Lung (tissue), 12 donors: ENCODE data around the gene HAAO. TPM values are rescaled to one million over a fixed set of nuclear protein-coding genes. Genes with fewer than 3 reads are reported as not detected.

Source experiments
- ATAC-seq: fragments of 200-7000 bp; cut with Tn5 transposase; one replicate; pipeline ENCODE4 v1.9.1; 2020; ENCODE audit warnings: moderate number of reproducible peaks; ENCODE audit not compliant: insufficient read depth, low FRiP score
- DNase-seq, 3 donors: peaks; one replicate each; pipeline ENCODE4 v3.0.0-alpha.2; 2013 to 2017
- H3K27ac ChIP-seq, 2 donors: one replicate each; pipeline ENCODE4 v1.5.1; 2013; ENCODE audit warnings: mild to moderate bottlenecking in 2 of 2, moderate library complexity in 2 of 2, control low read depth in 1 of 2, inconsistent platforms in 1 of 2, low read depth in 1 of 2, low read length in 1 of 2
- H3K27me3 ChIP-seq, 3 donors: one replicate each; pipeline ENCODE4 v1.5.1; 2013; ENCODE audit warnings: low read length in 2 of 3; ENCODE audit not compliant: control insufficient read depth in 3 of 3, insufficient read depth in 3 of 3
- H3K36me3 ChIP-seq, 4 donors: one replicate each; pipeline ENCODE4 v1.5.1; 2013; ENCODE audit warnings: low read length in 4 of 4, mild to moderate bottlenecking in 1 of 4, moderate library complexity in 1 of 4; ENCODE audit not compliant: control insufficient read depth in 4 of 4, insufficient read depth in 4 of 4
- H3K4me1 ChIP-seq, 5 donors: one replicate each; pipeline ENCODE4 v1.5.1; 2013; ENCODE audit warnings: low read length in 5 of 5, mild to moderate bottlenecking in 2 of 5, moderate library complexity in 1 of 5; ENCODE audit not compliant: control insufficient read depth in 5 of 5, insufficient read depth in 5 of 5
- H3K4me3 ChIP-seq: one replicate; pipeline ENCODE4 v1.5.1; 2013; ENCODE audit warnings: mild to moderate bottlenecking, control low read depth, moderate library complexity
- H3K9ac ChIP-seq, 2 donors: one replicate each; pipeline ENCODE4 v1.5.1; 2013; ENCODE audit warnings: low read length in 2 of 2, control low read depth in 1 of 2; ENCODE audit not compliant: insufficient read depth in 1 of 2
- H3K9me3 ChIP-seq, 4 donors: one replicate each; pipeline ENCODE4 v1.5.1; 2013; ENCODE audit warnings: low read length in 3 of 4, mild to moderate bottlenecking in 1 of 4, moderate library complexity in 1 of 4; ENCODE audit not compliant: control insufficient read depth in 4 of 4, insufficient read depth in 3 of 4
- WGBS, 2 donors: extraction: QIAGEN DNeasy Blood & Tissue Kit; methylation state at CpG; one replicate each; pipeline ENCODE4 v1.1.7; 2013; 5-methylcytosine and 5-hydroxymethylcytosine counted together
- polyA plus RNA-seq, 2 donors: library from polyadenylated mRNA; stranded (reverse); fragments of 200-250 nt; gene quantifications; one replicate each; pipeline ENCODE4 v1.2.1, GENCODE V29; 2013
- total RNA-seq, 2 donors: library from RNA; depleted of rRNA in 1 of 2; stranded (reverse); fragments of >200 nt in 1 of 2; gene quantifications; one replicate each; pipeline ENCODE4 v1.2.1, GENCODE V29; 2014 to 2021
- TF ChIP-seq, protein P1 (sequence below): IDR thresholded peaks from 2 replicates; pipeline ENCODE4 v1.5.1; 2012; ENCODE audit warnings: mild to moderate bottlenecking; ENCODE audit errors: control extremely low read depth, extremely low read depth
- donor health status: control.
- donor health status: control.
- donor health status: Bipolar disorder and iron deficiency.
- donor health status: healthy.
- donor health status: DM: yes; HTN: yes; CAD: no.

HAAO gene
- total and polyA plus RNA-seq, 4 donors, result 3.7 to 13.0 (median 9.4) TPM

GRCh38 chr2:42724886-42725285, 67.5 kb downstream of the HAAO start:
- DNase-seq (no peak), ATAC-seq (no peak)
- peaks cover 0 to 16% (median 14%) of the 10 kb centered on the region in 5 donors for H3K4me1 ChIP-seq
- peaks cover 0 to 5% (median 2%) of the 10 kb centered on the region in 4 donors for H3K36me3 ChIP-seq
- no peak overlapping the region for H3K27ac ChIP-seq
- H3K9me3 ChIP-seq, result no peaks in the 10 kb centered on the region
- H3K4me3 ChIP-seq, result no peak overlapping the region
- TF ChIP-seq, protein P1, sequence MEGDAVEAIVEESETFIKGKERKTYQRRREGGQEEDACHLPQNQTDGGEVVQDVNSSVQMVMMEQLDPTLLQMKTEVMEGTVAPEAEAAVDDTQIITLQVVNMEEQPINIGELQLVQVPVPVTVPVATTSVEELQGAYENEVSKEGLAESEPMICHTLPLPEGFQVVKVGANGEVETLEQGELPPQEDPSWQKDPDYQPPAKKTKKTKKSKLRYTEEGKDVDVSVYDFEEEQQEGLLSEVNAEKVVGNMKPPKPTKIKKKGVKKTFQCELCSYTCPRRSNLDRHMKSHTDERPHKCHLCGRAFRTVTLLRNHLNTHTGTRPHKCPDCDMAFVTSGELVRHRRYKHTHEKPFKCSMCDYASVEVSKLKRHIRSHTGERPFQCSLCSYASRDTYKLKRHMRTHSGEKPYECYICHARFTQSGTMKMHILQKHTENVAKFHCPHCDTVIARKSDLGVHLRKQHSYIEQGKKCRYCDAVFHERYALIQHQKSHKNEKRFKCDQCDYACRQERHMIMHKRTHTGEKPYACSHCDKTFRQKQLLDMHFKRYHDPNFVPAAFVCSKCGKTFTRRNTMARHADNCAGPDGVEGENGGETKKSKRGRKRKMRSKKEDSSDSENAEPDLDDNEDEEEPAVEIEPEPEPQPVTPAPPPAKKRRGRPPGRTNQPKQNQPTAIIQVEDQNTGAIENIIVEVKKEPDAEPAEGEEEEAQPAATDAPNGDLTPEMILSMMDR, result no peak
- 86% methylated on average over 2 of the region's 2 CpGs for WGBS, 2 donors
- no peak overlapping the region for H3K9ac ChIP-seq
- no peaks in the 10 kb centered on the region for H3K27me3 ChIP-seq

DNA sequence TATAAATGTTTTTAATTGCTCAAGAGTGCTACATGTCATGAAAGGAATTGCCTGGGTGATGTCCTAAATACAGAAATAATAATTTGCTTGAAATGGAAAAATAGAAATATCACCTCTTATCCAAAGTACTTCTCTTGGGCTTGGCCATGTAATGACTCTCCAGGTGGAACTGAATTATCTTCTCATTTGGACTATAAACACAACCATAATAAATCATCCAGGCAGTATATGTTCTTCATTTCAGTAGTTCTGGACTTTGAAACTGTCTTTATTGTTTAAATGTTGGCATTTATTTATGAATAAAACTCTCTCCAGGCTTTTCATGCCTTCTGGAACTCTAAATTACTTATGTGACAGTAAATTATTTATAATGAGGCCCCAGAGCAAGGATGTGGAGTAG, 68.9 kb downstream of the HAAO start:
- Histone ChIP-seq H3K36me3 (peaks cover 0 to 5% (median 2%) of the 10 kb centered on the region in 4 donors), H3K4me3 (no peak overlapping the region), H3K27me3 (no peaks in the 10 kb centered on the region), H3K9me3 (no peaks in the 10 kb centered on the region), H3K27ac (no peak overlapping the region), H3K4me1 (peaks cover 0 to 16% (median 14%) of the 10 kb centered on the region in 5 donors), H3K9ac (no peak overlapping the region)
- no peak for ATAC-seq
- TF ChIP-seq, protein P1, result no peak
- no peak for DNase-seq

GRCh38 chr2:42722320-42723190, 69.8 kb downstream of the HAAO start:
- WGBS, 2 donors, result 51 to 63% methylated on average over 7 of the region's 7 CpGs
- Histone ChIP-seq H3K9me3 (no peaks in the 10 kb centered on the region), H3K9ac (peak overlapping the region in 1 of 2 donors; percentile 71), H3K27ac (peak overlapping the region in 1 of 2 donors; percentile 86), H3K4me1 (peaks cover 0 to 16% (median 14%) of the 10 kb centered on the region in 5 donors), H3K27me3 (no peaks in the 10 kb centered on the region), H3K4me3 (no peak overlapping the region), H3K36me3 (peaks cover 0 to 5% (median 2%) of the 10 kb centered on the region in 4 donors)
- TF ChIP-seq, protein P1, result no peak
- DNase-seq (peak; percentile 82 to 95 (median 95)), ATAC-seq (peak; percentile 79)
